Gastroesophageal sphincter (tissue), 3 donors: ENCODE results near the gene NEU2.

Source experiments
- EP300 ChIP-seq: sonication (generic); formaldehyde crosslinking; IDR thresholded peaks from one replicate; pipeline ENCODE4 v1.6.1; 2017; ENCODE audit warnings: antibody characterized with exemption, mild to moderate bottlenecking
- POLR2A ChIP-seq, 2 donors: fragments of 450-650 bp; IDR thresholded peaks; one replicate each; pipeline ENCODE4 v1.6.1; 2017; ENCODE audit warnings: antibody characterized with exemption in 2 of 2, mild to moderate bottlenecking in 2 of 2, moderate library complexity in 1 of 2
- POLR2AphosphoS5 ChIP-seq: sonication (generic); formaldehyde crosslinking; IDR thresholded peaks from one replicate; pipeline ENCODE4 v1.6.1; 2017; ENCODE audit warnings: antibody characterized with exemption
- TF ChIP-seq, protein P1 (sequence below), 4 experiments: fragments of 200-600 bp in 2 of 4; fragments of 450-650 bp in 2 of 4; sonication (generic) in 1 of 4; IDR thresholded peaks; one replicate each; pipeline ENCODE4 v1.5.1; 2017 to 2019; ENCODE audit warnings: antibody characterized with exemption in 4 of 4, mild to moderate bottlenecking in 2 of 4, moderate library complexity in 2 of 4

DNA sequence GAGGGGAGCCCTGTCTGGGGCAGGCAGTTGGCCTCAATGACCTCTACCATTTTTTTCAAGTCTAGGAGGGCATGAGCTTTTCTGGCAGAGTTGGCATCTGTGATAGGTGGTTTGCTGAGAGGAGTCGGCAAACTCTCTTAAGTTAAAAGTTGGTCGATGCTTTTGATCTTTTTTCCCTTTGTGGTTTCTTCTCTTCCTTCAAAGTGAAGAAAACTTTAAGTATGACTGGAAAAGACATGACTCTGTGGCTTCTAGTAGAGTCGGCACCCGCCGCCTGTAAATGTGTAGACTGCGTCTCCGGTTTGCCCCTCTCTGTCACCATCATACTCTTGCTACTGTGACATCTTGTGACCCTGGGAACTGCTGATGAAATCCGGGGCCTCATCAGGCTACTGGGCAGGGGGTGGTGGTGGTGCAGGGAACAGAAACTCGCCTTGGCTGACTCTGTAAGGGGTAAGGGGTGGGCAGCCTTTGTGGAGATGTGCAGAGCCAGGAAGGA lies 48.8 kb downstream of the NEU2 start:
- TF ChIP-seq, protein P1, sequence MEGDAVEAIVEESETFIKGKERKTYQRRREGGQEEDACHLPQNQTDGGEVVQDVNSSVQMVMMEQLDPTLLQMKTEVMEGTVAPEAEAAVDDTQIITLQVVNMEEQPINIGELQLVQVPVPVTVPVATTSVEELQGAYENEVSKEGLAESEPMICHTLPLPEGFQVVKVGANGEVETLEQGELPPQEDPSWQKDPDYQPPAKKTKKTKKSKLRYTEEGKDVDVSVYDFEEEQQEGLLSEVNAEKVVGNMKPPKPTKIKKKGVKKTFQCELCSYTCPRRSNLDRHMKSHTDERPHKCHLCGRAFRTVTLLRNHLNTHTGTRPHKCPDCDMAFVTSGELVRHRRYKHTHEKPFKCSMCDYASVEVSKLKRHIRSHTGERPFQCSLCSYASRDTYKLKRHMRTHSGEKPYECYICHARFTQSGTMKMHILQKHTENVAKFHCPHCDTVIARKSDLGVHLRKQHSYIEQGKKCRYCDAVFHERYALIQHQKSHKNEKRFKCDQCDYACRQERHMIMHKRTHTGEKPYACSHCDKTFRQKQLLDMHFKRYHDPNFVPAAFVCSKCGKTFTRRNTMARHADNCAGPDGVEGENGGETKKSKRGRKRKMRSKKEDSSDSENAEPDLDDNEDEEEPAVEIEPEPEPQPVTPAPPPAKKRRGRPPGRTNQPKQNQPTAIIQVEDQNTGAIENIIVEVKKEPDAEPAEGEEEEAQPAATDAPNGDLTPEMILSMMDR (IDR thresholded peaks at IDR 0.05): no peak
- no peak for TF ChIP-seq POLR2AphosphoS5
- TF ChIP-seq POLR2A (IDR thresholded peaks at IDR 0.05): no peak
- TF ChIP-seq EP300: no peak
